ENCODE results near the gene LRMDA. TPM values are rescaled to one million over a fixed set of nuclear protein-coding genes. Genes with fewer than 3 reads are reported as not detected.

The LRMDA gene
- total and polyA plus RNA-seq, 2 of the 13 experiments (the other 11 are each of a cell fraction or from before 2014, with no cell fraction given) = 13.4 to 22.0 TPM

- no peaks in the 10 kb centered on the region for H3K36me3 ChIP-seq (replicated peaks in 1 of 2; ENCODE audit: control insufficient read depth in 1 of 2, insufficient read depth in 2 of 2, low read length in 2 of 2)
- POLR2A ChIA-PET = no interaction called here
- DNase-seq (ENCODE audit: low spot score) (no peak), FAIRE-seq (no peak), ATAC-seq (no peak)
- WGBS (ENCODE audit: low lambda C conversion rate) = 85% methylated on average over 7 of the region's 7 CpGs
- H3K27me3 ChIP-seq (ENCODE audit: control insufficient read depth in 1 of 2, insufficient read depth in 2 of 2, low read length in 2 of 2) = no peaks in the 10 kb centered on the region
- BruUV-seq (replicated peaks) = no TSS peak
- in situ Hi-C loops (cut with HindIII; ENCODE audit: extremely low pct_ligation_motif_present, low pct_unique_long_range_greater_than_20kb) (no loop called here), intact Hi-C loops (cut with micrococcal nuclease; ENCODE audit: unreplicated experiment) (no loop called here)
- H3K4me2 ChIP-seq (ENCODE audit: low read depth, low read length) = no peak overlapping the region
- H4K20me1 ChIP-seq (ENCODE audit: insufficient read depth, low read length) = no peaks in the 10 kb centered on the region
- H3K79me2 ChIP-seq (ENCODE audit: insufficient read depth, low read length) = no peaks in the 10 kb centered on the region
- no peak overlapping the region for H2AFZ ChIP-seq (ENCODE audit: low read length)
- CTCF ChIA-PET (ENCODE audit: low intra/inter-chr PET ratio, low total read pairs) = no interaction called here
- H3K4me3 ChIP-seq (replicated peaks in 1 of 3; ENCODE audit: insufficient read depth in 1 of 3, low read depth in 2 of 3, low read length in 3 of 3) = no peak overlapping the region
- H3K27ac ChIP-seq (ENCODE audit: extremely low read length, insufficient read depth, low read length) = no peak overlapping the region
- H3K9ac ChIP-seq (ENCODE audit: insufficient read depth, low read depth, low read length) = no peak overlapping the region
- no peaks in the 10 kb centered on the region for H3K9me3 ChIP-seq (ENCODE audit: low read length)
- peaks cover 12% of the 10 kb centered on the region for H3K4me1 ChIP-seq (ENCODE audit: insufficient read depth, low read length)
- TF ChIP-seq ZNF451 (CRISPR knock-in tag; IDR thresholded peaks at IDR 0.05) (no peak), ZNF557 (CRISPR knock-in tag; IDR thresholded peaks at IDR 0.05) (no peak), ZMYM3 (CRISPR knock-in tag; IDR thresholded peaks at IDR 0.05) (no peak), ZNF263 (CRISPR knock-in tag; IDR thresholded peaks at IDR 0.05) (no peak), RFX5 (IDR thresholded peaks at IDR 0.05; ENCODE audit: low read depth, low read length) (no peak), TAF15 (IDR thresholded peaks at IDR 0.05; ENCODE audit: low read depth, low read length, poor library complexity, severe bottlenecking) (no peak), KIAA2018 (CRISPR knock-in tag; IDR thresholded peaks at IDR 0.05; ENCODE audit: borderline replicate concordance) (no peak), ZNF710 (CRISPR knock-in tag; IDR thresholded peaks at IDR 0.05; ENCODE audit: borderline replicate concordance) (no peak), ZNF615 (CRISPR knock-in tag; IDR thresholded peaks at IDR 0.05; ENCODE audit: borderline replicate concordance) (no peak), ZKSCAN8 (CRISPR knock-in tag; IDR thresholded peaks at IDR 0.05; ENCODE audit: borderline replicate concordance) (no peak), GTF2F1 (IDR thresholded peaks at IDR 0.05; ENCODE audit: low read length) (no peak), MED1 (CRISPR knock-in tag; IDR thresholded peaks at IDR 0.05) (no peak), ZNF383 (CRISPR knock-in tag; IDR thresholded peaks at IDR 0.05; ENCODE audit: borderline replicate concordance) (no peak), KDM6A (CRISPR knock-in tag; IDR thresholded peaks at IDR 0.05; ENCODE audit: low read depth) (no peak), ZNF549 (CRISPR knock-in tag; IDR thresholded peaks at IDR 0.05) (no peak), SP5 (CRISPR knock-in tag; IDR thresholded peaks at IDR 0.05; ENCODE audit: borderline replicate concordance, low read depth) (no peak), CHCHD3 (CRISPR knock-in tag; IDR thresholded peaks at IDR 0.05) (no peak)
Measured at GRCh38 chr10:76130892-76131291, 699.5 kb downstream of the LRMDA start.

All from HepG2 (cell line).